Astrocyte of the hippocampus (primary cell): ENCODE measurements around the gene SMIM33.
"Not testable (repeated sequence)": the region's sequence is repeated elsewhere in the genome, so short reads cannot be mapped to it uniquely, and the experiment has no call there.

ENCODE experiments used
- DNase-seq: peaks from one replicate; pipeline ENCODE4 v3.0.0; 2011; ENCODE audit warnings: low read depth, low spot score

The SMIM33 gene

DNA sequence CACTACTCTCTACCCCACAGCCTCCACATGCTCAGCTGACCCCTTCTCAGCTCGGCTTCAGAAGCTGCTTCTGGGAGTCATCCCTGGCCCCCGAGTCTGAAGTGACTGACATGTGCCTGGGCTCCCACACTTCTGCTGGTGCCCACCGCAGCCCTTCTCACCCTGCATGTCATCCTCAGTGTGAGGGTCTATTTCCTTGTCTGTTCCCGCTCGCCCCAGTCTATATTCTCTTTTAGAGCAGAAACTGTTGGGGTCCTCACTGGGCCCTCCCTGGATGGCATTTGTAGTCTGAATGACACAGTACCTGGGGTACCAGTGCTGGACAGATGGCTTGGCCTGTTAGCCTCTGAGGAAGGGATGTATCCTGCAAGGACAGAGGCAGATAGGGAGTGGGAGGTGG is 13.6 kb upstream of the SMIM33 start:
- no peak for DNase-seq

DNA sequence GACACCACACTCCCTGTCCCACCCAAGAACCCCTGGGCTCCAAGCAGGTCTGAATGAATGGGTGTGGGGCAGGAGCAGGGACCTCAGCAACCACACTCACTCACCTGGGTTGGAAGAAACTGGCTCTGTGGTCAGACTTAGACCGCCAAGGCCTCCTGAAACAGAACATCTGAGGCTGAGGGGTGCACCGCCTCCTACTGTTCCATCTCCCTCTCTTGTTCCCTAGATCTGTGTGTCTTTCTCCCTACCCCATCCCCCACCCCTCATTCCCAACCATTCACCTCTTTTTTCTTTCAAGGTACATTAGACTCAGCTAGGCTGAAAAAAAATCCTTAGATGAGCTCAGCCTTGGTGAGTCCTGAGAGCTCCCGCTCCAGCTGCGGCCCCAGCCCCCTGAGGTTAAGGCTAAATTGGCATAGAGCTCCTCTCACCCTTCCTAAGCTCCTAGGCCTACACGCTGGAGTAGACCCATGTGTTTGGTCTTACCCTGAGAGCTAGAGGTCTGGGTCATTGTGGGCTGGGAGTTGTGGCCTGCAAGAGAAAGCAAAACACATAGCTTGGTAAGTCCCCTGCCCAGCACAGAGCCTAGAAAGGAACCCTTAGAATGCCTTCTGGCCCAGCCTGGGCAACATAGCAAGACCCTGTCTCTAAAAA is 13.0 kb upstream of the SMIM33 start:
- no peak for DNase-seq

DNA sequence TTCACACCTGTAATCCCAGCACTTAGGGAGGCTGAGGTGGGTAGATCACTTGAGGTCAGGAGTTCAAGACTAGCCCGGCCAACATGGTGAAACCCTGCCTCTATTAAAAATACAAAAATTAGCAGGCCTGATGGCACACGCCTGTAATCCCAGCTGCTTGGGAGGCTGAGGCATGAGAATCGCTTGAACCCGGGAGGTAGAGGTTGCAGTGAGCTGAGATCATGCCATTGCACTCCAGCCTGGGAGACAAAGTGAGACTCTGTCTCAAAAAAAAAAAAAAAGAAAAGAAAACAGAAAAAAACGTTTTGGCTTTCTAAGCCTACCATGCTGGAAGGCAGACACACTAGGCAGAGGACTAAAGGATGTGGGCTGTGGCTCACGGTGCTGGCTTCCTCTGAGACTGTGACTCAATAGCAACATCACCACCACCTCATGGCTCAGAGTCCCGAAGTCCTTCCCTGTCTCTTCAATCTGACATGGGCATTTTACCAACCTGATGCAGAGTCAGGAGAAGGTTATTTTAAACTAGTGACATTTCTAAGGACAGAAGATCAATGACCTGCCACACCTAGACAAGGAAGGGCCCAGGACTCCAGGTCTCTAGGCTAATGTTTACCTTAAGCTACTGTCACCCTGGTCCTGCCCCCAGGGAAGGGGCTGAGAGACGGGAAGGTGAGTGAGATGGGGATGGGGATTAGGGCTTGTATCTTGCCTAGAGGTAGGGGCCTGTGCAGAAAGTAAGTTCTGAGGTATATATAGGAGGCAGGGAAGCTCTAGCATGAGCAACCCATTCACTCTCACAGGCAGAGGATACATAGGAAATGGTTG is 12.0 kb upstream of the SMIM33 start:
- DNase-seq: peak; percentile 76

DNA sequence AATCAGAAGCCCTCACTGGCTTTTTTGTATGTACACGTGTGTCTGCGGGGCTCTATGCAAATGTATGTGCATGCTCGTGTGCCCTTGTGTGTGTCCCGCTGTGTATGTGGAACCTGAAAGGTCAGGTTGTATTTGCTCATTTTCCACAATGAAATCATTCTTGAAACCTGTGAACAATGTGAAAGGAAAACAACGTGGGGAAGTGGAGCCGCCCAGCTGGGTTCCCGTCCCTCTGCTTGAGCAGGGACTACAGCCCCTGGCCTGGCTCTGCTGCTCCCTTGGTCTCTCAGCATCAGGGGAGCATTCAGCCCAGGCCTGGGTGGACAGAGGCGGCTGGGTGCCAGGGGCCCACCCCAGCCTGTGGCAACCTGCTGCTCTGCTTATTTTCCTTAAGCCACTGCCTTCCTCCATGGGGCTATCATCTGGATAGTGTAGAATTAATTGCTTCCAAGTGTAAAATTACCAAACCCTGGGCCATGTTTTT is 11.3 kb upstream of the SMIM33 start:
- peak; percentile 46 for DNase-seq

DNA sequence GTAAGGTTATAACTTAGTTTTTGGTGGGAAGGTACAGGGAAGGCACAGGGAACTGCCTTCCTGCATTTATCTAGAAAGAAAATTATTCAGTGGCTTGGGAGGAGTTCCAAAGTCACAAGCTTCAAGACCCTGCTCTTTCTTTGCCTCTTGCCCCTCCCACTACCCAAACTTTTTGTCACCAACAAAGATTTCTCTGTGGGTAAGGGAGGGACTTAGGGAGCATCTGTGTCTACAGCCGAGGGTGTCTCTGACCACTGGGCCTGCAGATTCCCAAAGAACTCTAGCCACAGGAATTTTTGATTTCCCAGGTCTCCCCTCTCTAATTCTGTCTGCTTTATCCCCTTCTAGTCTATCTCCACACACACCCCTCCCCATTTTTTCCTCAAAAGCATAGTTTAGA is 10.3 kb upstream of the SMIM33 start:
- DNase-seq: peak; percentile 51

DNA sequence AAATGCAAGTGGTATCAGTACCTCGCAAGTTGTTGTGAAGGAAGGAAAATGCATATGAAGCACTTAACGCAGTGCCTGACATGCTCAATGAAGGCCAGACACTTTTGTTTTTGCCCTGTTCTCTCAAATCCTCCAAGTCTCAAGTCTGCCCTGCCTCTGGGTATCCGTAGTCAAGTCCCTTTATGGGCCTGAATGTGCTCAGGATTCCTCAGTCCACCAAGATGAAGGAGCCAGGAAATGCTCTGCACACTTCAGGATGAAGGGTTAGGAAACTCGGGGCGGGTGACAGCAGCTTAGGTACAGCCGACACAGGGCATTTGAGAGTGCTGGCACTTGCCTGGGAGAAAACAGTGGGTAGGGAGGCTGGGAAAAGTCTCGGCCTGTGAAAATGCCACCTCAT is 9.6 kb upstream of the SMIM33 start:
- no peak for DNase-seq

DNA sequence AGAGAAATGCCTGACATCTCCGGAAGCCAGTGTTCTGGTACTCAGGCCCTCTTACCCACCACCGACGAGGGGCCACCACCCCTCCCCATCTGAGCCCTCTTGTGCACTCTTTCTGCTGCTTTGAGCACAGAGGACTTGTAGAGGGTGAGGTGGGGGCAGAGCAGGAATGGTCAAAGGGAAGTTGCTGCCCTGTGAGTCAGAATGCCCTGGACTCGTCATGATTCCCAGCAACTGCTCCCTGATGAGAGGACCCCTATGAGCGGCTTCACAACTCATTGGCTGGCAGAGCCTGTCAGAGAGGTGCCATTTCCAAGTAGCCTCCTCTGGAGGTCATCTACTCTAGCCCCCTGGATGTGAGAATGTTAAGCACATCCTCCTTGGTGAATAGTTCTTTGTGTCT is 9.1 kb upstream of the SMIM33 start:
- peak; percentile 72 for DNase-seq

DNA sequence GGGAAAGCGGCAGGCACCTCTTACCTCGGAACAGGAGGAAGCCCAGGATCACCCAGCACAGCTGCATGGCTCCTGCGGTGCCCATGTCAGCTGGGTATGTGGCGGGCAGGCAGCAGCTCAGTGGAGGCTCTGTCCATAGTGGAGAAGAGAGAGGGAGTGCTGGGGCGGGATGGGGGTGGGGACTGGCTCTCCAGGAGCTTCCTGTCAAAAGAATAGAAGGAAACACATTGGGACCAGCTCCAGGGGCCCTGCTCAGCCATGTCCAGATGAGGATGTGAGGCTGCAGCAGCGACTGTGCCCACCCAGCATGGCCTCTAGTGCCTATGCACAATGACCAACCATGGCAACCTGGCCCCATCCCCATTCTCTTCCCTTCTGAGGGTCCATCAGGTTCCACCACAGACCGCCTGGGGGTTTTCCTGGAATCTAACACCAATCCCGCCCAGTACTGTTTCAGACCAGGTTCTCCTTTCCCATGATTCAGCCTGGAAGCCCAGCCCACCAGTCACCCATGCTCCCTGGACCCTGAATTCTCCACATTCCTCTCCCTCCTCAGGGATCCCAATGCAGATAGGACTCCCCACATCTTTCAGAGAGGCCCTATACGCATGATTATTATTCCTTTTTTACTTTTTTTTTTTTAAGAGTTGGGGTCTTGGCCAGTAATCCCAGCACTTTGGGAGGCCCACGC is 8.1 kb upstream of the SMIM33 start, which contains the start of gene ECSCR:
Gene ECSCR (minus strand): TSS at position 158 of the 691 bp plus-strand sequence. CDS start 73 bp downstream, at position 85.
- no peak for DNase-seq

DNA sequence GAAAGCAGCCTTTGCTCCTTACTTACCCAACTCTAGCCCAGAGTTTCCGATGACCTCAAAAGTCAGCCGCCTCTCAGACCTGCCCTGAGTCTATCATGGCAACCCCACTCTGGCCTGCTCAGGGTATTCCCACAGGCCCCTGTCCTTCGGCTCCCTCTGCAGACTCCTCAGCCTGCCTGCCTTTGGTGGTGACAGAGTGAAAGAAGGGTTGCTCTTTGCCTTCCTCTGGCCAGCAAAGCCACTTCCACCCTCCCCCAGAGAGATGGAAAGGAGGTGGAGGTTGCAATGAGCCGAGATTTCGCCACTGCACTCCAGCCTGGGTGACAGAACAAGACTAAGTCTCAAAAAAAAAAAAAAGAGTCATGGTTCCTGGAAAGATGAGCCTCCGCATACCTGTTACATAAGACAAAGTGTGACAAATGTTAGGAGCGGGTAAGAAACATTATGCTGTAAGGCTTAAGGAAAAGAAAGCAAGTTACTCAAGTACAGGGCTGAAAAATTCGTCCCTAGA is 2.3 kb upstream of the SMIM33 start:
- DNase-seq: no peak

DNA sequence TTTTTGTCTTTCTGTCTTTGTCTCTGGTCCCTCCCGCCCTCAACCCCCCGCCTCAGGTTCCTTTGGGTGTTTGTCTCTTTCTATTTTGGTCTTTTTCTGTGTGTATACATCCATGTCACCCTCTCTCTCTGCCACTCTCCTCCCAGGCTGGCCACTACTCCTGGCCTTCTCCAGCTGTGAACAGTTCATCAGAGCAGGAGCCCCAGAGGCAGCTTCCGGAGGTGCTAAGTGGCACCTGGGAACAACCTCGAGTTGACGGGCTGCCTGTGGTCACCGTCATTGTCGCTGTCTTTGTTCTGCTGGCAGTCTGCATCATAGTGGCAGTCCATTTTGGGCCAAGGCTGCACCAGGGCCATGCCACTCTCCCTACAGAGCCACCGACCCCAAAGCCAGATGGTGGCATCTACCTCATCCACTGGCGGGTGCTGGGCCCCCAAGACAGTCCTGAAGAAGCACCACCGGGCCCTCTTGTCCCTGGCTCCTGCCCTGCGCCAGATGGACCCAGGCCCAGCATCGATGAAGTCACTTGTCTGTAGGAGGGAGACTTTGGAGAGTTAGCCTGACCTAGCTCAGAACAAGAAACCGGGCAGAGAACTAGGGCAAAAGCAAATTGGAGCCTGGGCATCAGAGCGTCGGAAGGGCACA is 1.7 kb downstream of the SMIM33 start:
- DNase-seq: no peak

DNA sequence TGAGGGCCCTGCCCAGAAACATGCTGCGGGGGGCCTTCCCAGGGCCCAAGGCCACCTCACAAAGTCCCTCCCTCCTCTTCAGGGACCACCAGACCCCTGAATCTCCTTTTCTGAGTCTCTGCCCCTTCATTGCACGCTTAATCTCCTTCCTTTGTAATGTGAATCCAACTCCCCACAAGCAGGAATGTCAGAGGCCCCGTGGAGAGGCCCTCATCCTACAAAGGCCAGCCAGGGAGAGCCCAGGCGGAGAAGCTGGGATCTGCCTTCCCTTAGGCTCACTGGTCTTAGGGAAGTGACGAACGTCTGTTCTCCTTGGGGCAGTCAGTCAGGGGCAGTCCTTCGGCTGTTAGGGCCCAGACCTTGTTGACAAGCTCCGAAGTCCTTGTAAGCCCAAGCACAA is 2.3 kb downstream of the SMIM33 start:
- DNase-seq: no peak

DNA sequence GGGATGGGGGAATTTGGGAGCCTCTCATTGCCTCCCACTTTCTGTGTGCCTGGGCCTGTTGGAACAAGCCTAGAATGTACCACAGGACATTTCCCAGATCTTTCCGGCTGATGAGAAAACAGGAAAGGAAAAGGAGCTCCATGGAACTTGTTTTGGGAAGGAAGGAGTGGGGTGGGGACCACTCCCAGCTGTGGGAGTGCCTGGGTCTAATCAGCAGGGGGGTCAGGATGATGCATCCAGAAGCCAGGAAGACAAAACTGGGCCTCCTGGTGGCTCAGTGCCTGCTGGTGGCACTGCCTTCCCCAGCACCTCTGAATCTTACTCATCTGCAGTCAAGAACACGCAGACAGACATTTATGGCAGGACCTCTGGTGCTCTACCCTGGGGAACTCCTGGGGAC is 2.8 kb downstream of the SMIM33 start:
- no peak for DNase-seq

DNA sequence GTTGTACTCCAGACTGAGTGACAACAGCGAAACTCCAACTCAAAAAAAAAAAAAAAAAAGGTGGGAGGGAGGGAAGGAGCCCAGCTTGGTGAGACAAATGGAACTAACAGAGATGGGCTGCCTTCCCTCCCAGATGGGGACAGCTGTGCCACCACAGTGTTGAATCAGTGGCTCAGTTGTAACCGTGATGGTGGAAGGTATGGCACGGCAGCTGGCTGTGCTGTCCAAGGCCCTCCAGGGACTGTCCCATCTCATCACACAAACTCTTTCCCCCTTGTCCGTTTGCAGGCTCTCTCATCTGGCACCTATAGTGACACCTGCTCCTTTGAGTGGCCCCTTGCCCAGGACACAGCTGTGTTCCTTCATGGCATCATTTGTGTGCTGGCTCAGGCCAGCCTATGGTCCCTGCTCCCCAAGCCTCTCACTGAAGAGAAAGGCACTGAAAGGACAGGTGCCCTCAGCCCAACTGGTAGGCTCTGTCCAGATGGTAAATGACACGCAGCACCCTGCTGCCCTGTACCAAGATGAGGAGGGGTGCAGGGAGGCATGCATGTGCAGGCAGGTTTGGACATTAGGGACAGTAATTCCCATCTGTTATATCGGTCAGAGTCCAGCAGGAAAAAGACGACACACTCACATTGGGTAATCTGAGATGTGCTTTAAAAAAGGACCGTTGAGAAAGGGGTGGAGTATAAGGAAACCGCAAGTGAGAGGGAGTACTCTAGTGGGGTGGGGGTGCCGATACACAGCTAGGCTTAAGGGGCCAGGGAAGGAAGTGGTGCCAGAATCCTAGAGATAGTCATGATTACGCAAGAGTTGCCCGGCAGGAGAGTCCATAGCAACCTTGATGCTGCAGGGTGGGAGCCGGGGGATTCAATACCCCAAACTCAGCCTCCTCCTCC is 4.3 kb downstream of the SMIM33 start:
- DNase-seq: no peak

DNA sequence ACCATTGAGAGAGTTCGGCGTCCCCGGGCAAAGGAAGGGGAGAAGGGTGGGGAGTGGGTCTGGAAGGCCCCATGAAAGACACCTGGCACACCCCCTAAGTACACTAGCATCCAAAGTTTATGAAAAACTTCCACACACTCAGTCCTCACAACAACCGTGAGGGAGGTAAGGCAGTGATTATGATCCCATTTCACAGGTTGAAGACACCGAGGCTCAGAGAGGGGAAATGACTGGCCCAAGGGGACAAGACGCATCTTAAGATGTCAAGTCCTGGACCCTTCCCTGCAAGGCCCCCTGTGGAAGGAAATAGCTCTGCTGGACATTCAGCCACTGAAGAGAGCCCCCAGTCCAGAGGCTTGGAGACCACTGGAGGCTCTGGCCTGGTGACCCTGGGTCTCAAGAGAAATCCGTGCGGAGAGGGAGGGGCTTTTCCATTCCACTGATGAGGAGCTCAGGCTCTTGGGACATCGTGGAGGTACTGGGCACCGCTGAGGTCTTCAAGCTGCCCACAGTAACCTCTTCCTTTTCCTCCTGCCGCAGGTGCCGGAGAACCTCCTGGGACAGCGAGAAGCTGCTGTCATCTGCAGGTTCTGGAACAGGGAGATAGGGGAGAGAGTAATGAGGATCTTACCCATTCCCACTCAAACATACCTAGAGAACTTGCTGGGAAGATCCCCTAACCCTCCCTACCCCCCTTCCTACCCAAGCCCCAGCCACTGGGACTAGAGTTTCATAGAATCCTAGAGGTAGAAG is 5.2 kb downstream of the SMIM33 start:
- no peak for DNase-seq

DNA sequence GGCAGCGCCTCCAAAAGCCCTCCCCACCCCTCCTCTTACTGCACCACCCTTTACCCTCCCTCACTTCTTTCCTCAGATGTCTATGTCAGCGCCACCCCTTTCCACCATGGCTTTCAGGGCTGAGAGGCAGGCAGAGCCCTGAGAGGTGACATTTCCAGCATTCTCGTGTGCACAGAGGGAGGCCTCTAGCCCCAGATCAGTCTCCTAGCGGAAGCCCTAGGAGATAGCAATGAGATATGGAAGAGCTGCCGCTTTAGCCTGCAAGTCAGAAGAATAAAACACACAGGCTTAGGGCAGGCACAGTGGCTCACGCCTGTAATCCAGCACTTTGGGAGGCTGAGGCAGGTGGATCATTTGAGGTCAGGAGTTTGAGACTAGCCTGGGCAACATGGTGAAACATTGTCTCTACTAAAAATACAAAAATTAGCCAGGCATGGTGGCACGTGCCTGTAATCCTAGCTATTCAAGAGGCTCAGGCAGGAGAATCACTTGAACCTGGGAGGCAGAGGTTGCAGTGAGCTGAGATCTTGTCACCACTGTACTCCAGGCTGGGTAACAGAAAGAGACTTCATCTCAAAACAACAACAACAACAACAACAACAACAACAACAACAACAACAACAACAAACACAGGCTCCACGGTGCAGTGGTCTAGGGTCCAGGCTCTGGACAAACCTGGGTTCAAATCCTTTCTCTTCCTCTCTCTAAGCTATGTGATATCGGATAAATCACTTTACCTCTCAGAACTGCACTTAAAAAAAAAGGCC is 8.0 kb downstream of the SMIM33 start:
- not testable (repeated sequence) for DNase-seq

DNA sequence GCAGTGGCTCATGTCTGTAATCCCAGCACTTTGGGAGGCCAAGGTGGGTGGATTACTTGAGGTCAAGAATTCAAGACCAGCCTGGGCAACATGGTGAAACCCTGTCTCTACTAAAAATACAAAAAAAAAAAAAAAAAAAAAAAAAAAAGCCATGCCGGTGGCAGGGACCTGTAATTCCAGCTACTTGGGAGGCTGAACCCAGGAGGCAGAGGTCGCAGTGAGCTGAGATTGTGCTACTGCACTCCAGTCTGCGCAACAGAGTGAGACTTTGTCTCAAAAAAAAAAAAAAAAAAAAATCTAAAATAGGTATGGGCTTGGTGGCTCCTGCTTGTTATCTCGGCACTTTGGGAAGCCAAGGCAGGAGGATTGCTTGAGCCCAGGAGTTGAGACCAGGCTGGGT is 8.9 kb downstream of the SMIM33 start:
- DNase-seq: not testable (repeated sequence)

DNA sequence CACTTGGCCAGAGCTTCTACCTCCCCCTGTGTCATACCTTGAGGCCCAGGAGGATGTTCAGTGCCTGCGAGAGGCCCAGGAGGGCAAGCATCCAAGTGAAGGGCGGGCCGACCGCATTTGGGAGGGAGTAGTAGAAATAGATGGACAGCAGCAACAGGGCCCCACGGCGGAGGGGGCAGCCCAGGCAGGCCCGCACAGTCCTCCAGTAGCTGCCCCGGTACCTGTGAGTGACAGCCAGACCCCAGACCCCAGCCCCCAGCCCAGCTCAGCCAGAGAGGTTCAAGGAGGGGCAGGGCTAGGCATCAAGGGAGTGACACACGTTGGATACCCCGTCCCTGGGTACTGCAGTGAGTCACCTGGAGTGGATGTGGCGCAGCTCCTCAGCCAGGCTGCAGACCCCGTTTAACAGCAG is 10.3 kb downstream of the SMIM33 start:
- DNase-seq: no peak

DNA sequence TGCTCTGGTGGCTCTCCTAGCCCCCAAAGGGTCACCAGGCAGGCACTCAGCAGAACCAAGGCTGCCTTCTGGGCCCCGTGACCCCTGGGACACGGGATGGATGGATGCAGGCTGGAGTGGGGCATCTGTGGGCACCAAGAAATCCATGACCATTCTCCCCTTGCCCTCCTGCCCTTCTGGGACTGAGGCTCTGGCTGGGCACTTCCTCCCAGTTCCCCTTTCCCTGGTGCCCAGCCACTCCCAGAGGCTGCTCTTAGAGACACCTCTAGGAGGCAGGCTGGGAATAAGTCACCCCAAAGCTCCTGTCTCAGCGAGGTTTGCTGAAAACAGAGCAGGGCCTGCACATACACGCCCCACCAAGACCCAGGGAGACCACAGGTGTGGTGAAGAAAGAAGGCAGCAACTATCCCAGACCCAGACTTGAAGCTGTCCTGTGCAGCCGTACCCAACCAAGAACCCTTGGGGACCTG is 10.8 kb downstream of the SMIM33 start:
- DNase-seq: no peak
